ENCODE data around the gene MPO.

MPO gene

DNA sequence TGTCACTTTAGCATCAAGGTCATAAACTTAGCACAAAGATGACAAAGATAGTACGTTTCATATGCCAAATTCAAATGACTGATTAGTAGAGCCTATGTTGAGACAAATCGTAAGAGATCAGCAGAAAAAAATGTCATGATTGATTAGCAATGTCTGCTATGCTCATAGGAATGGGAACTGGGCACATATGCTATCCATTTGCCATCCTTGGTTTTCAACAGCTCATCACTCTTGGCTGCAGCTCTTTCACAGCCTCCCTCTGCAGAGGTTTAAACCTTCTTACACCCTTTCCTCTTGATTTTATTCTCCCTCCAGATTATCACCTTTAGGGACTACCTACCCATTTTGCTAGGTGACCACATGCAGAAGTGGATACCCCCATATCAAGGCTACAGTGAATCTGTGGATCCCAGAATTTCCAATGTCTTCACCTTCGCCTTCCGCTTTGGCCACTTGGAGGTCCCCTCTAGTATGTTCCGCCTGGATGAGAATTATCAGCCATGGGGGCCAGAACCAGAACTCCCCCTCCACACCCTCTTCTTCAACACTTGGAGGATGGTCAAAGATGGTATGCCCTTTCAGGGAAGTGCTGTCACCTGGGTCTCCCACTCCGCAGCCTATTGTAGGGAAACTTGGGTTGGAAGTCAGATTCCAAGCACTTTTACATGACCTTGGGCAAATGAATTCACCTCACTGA, 16.2 kb downstream of the MPO start:
- no peak for DNase-seq (ENCODE audit: low spot score)

DNA sequence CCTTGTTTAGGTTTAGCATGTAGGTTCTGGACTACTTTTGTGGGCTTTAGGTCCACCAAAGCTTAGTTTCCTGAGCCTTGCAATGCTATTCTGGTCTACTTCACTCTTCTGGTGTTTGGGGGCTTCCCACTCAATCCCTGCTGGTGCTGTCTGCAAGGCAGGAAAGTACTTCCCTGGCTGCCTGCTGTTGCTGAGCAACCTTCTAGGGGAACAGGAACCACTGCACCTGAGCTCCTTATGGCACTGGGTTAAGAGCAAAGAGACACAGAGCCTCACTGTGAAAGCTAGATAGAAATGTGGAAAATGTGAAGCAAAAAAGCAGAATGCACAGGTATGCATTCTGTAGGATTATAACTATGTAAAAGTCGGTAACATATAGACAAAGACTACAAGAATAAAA, 17.0 kb downstream of the MPO start:
- DNase-seq (ENCODE audit: low spot score), result no peak

DNA sequence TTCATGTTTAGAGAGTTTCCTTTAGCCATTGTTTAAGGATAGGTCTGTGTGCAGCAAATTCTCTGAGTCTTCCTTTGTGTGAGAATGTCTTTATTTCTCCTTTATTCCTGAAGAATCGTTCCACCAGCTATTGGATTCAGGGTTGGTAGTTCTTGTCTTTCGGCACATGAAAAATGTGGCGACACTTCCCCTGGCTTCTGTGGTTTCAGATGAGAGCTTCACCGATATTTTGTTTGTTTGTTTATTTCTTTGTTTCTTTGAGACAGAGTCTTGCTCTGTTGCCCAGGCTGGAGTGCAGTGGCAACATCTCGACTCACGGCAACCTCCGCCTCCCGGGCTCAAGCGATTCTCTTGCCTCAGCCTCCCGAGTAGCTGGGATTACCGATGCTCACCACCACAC, 18.6 kb downstream of the MPO start:
- DNase-seq (ENCODE audit: low spot score), result no peak

GRCh38 chr17:58254803-58255202, 25.9 kb downstream of the MPO start:
- DNase-seq (ENCODE audit: low spot score), result no peak

GRCh38 chr17:58253082-58253481, 27.7 kb downstream of the MPO start:
- no peak for DNase-seq (ENCODE audit: low spot score)

- no peak for DNase-seq (ENCODE audit: low spot score)
Measured at GRCh38 chr17:58252141-58252540, 28.6 kb downstream of the MPO start.

DNA sequence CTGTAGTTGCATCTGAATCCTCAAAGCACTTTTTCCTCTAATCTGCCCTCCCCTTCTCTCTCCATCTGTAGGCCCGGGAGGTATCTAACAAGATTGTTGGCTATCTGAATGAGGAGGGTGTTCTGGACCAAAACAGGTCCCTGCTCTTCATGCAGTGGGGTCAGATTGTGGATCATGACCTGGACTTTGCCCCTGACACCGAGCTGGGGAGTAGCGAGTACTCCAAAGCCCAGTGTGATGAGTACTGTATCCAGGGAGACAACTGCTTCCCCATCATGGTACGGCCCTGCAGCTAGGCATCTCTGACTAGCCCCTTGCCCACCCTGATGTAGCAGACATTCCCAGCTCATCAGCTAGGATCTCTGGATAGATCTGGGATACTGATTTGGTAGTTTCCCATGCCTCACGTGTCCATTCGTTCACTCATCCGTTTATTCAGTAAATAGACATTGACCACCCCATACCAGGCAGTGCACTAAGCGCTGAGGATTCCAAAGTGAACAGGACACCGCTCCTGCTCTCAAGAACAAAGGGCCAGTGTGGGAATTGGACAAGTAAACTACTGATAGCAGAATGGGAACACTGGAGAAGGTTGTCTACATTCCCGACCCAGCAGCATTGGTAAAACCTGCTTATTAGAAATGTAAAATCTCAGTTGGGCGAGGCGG, 30.3 kb downstream of the MPO start:
- DNase-seq (ENCODE audit: low spot score), result no peak

DNA sequence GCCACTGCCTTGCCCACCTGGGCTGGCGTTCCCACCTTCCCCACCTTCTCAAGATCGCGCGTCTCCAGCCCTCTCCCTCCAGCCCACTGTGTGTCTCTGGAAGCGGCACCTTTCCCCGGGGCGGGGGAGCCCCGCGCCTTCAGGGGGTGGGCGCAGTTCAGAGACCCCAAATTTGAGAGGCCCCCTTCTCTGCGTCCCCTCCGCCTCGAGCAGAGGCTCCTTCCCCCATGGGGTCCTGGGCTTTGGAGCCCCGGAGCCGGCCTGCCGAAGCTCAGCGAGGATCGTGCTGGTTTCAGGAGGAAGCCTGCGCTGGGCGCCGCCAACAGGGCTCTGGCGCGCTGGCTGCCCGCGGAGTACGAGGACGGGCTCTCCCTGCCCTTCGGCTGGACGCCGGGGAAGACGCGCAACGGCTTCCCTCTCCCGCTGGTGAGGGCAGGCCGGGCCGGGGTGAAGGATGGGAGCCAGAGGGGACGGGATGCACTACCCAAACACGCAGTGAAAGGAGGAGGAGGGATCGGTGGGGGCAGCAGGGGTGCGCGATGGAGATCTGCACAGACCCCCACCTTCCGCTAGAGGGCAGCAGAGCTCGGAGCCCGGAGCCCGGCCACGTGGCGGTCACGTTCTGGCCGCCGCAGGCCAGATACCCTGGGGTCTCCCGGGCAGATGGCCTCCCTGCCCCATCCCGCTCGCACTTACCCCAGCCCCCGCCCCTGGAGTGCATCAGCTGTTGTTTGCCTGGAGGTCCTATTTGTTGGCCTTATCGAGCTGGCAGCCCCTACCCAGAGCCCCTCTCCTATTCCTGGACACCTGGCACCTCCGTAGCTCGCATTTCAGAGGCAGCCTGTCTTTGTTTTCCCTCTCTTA, 31.2 kb downstream of the MPO start:
- DNase-seq (ENCODE audit: low spot score), result peak; percentile 45

- DNase-seq (ENCODE audit: low spot score), result no peak
Measured at GRCh38 chr17:58248955-58249269, 31.8 kb downstream of the MPO start.

DNA sequence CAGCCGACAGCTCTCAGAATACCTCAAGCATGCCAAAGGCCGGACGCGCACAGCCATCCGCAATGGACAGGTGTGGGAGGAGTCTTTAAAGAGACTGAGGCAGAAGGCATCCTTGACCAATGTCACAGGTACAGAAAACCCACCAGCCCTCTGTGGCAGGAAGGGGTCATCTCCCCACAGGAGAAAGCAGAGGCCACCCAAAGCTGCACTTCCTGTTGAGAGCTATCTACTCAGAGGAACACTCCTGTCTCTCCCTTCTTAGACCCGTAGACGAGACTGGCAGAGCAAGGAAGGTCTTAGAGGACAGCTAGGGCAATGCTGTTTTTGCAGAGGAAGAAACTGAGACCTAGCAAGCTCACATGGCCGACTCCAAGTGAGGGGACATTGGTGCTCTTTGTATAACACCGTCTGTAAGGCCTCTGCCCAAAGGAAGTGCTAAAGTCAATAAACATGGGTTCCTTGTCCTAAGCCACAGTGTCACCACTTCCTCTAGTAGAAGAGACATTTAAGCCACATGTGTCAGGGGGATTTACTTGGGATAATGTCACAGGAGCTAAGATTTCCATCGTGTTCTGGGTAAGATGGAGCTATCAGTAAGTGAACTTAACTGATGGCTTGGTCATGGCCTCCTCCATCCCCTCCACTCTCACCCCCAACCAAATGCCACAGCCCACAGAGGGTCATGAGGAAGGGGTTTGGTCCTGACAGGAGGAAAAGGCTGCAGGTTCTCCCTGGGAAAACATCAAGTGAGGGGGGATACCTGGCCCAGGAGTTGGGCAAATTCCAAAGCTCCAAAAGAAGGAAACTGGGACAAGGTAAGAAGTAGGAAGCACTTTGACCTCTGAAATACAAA, 33.0 kb downstream of the MPO start:
- DNase-seq (ENCODE audit: low spot score), result no peak

DNA sequence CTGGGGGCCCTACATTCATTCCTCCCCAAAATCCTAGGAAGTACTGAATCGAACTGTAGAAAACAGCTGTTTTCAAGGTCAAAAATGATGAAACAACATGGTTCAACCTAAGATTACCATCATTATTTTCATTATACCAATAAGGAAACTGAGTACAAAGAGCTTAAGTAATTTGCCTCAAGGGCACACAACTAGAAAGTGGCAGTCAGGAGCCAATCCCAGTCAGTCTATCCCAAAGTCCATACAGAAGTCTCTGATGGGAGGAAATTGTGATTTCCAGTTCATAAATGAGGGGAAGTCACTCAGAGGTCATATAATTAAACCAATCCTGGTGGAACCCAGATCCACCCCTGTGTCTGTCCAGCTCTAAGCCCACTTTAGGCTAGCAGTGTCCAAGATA, 34.0 kb downstream of the MPO start:
- DNase-seq (ENCODE audit: low spot score), result no peak

DNA sequence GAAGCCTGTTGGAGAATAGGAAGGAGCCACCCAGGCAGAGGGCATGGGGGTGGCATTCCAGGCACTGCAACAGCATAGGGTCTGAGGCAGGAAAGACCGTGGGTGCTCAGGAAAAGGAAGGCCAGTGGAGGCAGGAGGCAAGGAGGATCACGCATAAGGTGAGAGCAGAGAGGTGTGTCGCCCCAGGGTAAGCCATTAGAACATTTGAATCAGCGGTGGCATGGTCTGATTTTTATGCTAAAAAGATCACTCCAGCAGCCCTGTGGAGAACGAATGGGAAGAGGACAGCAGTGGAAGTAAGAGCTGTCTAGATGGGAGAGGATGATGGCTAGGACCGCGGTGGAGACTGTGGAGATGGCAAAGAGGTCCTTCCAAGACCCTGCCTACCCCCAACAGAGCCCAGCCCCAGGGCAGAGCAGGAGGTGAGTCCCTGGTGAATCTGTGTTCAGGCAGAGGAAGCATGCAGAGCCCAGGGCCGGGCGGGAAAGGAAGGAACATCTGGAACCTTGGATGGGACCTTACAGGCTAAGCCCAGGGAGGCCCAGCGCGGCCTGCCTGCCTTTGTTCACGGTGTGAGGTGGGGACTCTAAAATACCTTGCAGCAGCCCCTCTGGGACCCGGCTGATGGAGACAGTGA, 34.5 kb downstream of the MPO start:
- no peak for DNase-seq (ENCODE audit: low spot score)

- DNase-seq (ENCODE audit: low spot score), result no peak
Measured at GRCh38 chr17:58245428-58246103, 35.2 kb downstream of the MPO start.

GRCh38 chr17:58244963-58245362, 35.8 kb downstream of the MPO start:
- no peak for DNase-seq (ENCODE audit: low spot score)

- DNase-seq (ENCODE audit: low spot score), result no peak
Measured at GRCh38 chr17:58242171-58242784, 38.5 kb downstream of the MPO start.

DNA sequence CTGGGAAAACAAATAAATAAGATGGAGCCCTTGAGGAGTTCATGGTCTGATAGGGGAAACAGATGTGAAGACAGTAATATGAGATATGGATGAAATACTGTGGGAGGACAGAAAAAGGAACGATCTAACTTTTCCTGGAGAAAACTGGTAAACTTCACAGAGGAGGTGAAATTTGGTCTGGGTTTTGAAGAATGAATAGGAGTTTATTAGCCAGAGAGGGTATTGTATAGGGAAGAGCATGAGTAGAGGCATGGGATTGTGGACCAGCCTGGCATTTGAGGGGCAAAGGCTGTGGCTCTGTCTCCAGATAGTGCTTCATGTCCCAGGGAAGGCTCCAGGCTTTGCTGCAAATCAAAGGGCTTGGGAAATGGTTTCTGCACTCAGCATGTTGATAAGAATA, 40.7 kb downstream of the MPO start:
- no peak for DNase-seq (ENCODE audit: low spot score)

GRCh38 chr17:58238147-58238634, 42.5 kb downstream of the MPO start, which contains the start of gene LPO:
LPO (plus strand) TSS chr17:58238584; CDS start chr17:58242980, 4,396 bp downstream.
- no peak for DNase-seq (ENCODE audit: low spot score)

- no peak for DNase-seq (ENCODE audit: low spot score)
Measured at GRCh38 chr17:58236394-58236793, 44.3 kb downstream of the MPO start.

DNA sequence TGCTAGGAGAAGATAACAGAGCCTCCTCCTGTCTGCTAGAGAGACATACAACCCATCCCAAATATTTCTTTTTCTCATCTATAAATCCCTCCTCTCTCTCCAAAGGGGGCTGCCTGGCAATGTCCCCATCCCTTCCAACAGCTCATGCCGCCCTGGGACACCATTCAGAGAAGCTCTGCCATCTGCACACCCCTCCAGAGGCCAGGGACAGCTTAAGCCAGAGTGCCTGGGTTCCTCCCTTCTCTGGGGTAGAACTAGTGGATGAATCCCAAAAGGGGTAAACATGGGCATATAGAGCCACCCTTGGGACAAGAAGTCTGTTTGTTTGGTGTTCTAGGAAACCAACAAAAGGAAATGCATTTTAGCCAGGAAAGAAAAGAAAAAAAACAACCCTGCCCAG, 44.9 kb downstream of the MPO start:
- DNase-seq (ENCODE audit: low spot score), result no peak

- no peak for DNase-seq (ENCODE audit: low spot score)
Measured at GRCh38 chr17:58234512-58234911, 46.2 kb downstream of the MPO start.

Data from putamen (tissue), 1 donor.